Measurements from ENCODE around the gene GCK. TPM values are rescaled to one million over a fixed set of nuclear protein-coding genes. Genes with fewer than 3 reads are reported as not detected.

GCK gene
- total RNA-seq, 1 experiment from 2014 or later = not detected

DNA sequence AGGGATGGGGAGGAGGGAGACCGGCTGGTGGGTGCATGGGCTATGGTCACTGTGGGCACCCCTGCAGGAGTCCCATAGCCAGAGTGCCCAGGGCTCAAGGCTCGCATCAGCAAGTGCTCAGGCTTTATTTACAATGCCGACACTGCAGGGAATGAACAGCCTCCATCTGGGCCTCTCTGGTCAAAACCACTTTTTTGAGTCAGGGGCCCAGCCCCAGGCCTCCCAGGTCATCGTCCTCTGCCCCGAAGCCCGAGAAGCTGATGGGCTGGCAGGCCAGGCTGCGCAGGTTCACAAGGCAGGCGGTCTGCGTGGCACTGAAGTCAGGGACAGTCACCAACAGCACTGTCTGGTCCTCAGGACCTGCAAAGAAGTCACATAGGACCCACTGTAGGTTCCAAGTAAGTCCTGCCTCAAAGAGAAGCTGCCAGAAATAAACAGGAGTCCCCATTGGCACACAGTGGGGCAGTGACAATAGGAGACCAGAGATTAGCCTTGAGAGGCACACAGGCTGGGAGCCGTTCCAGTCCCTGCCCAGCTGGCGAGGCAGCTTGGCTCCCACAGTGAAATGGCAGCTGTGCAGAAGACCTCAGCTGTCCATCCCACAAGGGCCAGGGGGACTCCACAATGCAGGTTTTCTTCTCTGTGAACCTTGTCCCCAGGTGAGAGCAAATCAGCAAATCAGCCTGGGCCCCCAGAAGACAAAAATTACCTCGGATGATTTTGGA, 74.5 kb downstream of the GCK start:
- CTCF ChIA-PET = no interaction called here
- intact Hi-C loops (cut with micrococcal nuclease; ENCODE audit: unreplicated experiment) = no loop called here
- H3K27ac Mint-ChIP-seq (ENCODE audit: unreplicated experiment) = no peak overlapping the region
- no peaks in the 10 kb centered on the region for H3K4me1 Mint-ChIP-seq (ENCODE audit: low read depth, unreplicated experiment)
- TF ChIP-seq, protein P1, sequence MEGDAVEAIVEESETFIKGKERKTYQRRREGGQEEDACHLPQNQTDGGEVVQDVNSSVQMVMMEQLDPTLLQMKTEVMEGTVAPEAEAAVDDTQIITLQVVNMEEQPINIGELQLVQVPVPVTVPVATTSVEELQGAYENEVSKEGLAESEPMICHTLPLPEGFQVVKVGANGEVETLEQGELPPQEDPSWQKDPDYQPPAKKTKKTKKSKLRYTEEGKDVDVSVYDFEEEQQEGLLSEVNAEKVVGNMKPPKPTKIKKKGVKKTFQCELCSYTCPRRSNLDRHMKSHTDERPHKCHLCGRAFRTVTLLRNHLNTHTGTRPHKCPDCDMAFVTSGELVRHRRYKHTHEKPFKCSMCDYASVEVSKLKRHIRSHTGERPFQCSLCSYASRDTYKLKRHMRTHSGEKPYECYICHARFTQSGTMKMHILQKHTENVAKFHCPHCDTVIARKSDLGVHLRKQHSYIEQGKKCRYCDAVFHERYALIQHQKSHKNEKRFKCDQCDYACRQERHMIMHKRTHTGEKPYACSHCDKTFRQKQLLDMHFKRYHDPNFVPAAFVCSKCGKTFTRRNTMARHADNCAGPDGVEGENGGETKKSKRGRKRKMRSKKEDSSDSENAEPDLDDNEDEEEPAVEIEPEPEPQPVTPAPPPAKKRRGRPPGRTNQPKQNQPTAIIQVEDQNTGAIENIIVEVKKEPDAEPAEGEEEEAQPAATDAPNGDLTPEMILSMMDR (IDR thresholded peaks at IDR 0.05; ENCODE audit: unreplicated experiment) = no peak
- DNase-seq = no peak
- no TSS peak for BruUV-seq (replicated peaks)
- no peak overlapping the region for H3K4me3 Mint-ChIP-seq (ENCODE audit: low read depth, unreplicated experiment)
- no peaks in the 10 kb centered on the region for H3K9me3 Mint-ChIP-seq (ENCODE audit: low read depth, unreplicated experiment)
- peaks cover 29% of the 10 kb centered on the region for H3K27me3 Mint-ChIP-seq (ENCODE audit: unreplicated experiment)
- H3K36me3 Mint-ChIP-seq (ENCODE audit: insufficient read depth, unreplicated experiment) = peaks cover 50% of the 10 kb centered on the region

DNA sequence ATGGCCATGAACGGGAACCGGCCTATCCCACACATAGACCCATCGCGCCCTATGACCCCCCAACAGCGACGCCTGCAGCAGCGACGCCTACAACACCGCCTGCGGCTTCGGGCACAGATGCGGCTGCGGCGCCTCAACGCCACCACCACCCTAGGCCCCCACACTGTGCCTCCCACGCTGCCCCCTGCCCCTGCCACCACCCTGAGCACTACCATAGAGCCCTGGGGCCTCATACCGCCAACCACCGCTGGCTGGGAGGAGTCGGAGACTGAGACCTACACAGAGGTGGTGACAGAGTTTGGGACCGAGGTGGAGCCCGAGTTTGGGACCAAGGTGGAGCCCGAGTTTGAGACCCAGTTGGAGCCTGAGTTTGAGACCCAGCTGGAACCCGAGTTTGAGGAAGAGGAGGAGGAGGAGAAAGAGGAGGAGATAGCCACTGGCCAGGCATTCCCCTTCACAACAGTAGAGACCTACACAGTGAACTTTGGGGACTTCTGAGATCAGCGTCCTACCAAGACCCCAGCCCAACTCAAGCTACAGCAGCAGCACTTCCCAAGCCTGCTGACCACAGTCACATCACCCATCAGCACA, 75.4 kb downstream of the GCK start:
- Mint-ChIP-seq H3K27ac (ENCODE audit: unreplicated experiment) (no peak overlapping the region), H3K27me3 (ENCODE audit: unreplicated experiment) (peaks cover 35% of the 10 kb centered on the region), H3K9me3 (ENCODE audit: low read depth, unreplicated experiment) (no peaks in the 10 kb centered on the region), H3K36me3 (ENCODE audit: insufficient read depth, unreplicated experiment) (peaks cover 50% of the 10 kb centered on the region), H3K4me1 (ENCODE audit: low read depth, unreplicated experiment) (no peaks in the 10 kb centered on the region), H3K4me3 (ENCODE audit: low read depth, unreplicated experiment) (no peak overlapping the region)
- TF ChIP-seq, protein P1 (IDR thresholded peaks at IDR 0.05; ENCODE audit: unreplicated experiment) = no peak
- CTCF ChIA-PET = no interaction called here
- intact Hi-C loops (cut with micrococcal nuclease; ENCODE audit: unreplicated experiment) = no loop called here
- no TSS peak for BruUV-seq (replicated peaks)
- DNase-seq = no peak

DNA sequence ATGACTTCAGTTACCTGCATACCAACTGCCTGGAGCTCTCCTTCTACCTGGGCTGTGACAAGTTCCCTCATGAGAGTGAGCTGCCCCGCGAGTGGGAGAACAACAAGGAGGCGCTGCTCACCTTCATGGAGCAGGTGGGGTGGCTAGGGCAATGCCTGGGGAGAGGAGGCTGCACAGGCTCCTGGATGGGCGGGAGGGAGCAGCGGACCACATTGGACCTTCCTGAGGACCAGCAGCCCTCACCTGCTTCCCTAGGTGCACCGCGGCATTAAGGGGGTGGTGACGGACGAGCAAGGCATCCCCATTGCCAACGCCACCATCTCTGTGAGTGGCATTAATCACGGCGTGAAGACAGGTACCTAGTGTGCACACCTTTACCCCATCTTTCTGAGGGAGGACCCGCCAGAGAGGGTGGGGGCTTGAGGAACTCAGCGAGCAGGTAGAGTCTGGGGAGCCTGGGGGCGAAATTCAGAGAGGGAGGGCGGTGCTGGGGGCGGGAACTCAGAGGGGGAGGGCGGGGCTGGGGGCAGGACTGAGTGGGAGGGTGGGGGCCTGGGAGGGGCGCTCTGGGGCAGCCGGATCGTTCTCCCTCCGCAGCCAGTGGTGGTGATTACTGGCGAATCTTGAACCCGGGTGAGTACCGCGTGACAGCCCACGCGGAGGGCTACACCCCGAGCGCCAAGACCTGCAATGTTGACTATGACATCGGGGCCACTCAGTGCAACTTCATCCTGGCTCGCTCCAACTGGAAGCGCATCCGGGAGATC, 76.1 kb downstream of the GCK start:
- Mint-ChIP-seq H3K4me3 (ENCODE audit: low read depth, unreplicated experiment) (peak overlapping the region; percentile 65), H3K27ac (ENCODE audit: unreplicated experiment) (peak overlapping the region; percentile 27), H3K27me3 (ENCODE audit: unreplicated experiment) (peaks cover 42% of the 10 kb centered on the region), H3K9me3 (ENCODE audit: low read depth, unreplicated experiment) (no peaks in the 10 kb centered on the region), H3K36me3 (ENCODE audit: insufficient read depth, unreplicated experiment) (peaks cover 50% of the 10 kb centered on the region), H3K4me1 (ENCODE audit: low read depth, unreplicated experiment) (no peaks in the 10 kb centered on the region)
- intact Hi-C loops (cut with micrococcal nuclease; ENCODE audit: unreplicated experiment) = no loop called here
- no peak for DNase-seq
- TF ChIP-seq, protein P1 (IDR thresholded peaks at IDR 0.05; ENCODE audit: unreplicated experiment) = no peak
- CTCF ChIA-PET = interaction anchor here (1.5 kb wide), 1 partner anchor 41 kb away, joined by 4 read pairs; no protein-coding TSS in a partner anchor
- no TSS peak for BruUV-seq (replicated peaks)

DNA sequence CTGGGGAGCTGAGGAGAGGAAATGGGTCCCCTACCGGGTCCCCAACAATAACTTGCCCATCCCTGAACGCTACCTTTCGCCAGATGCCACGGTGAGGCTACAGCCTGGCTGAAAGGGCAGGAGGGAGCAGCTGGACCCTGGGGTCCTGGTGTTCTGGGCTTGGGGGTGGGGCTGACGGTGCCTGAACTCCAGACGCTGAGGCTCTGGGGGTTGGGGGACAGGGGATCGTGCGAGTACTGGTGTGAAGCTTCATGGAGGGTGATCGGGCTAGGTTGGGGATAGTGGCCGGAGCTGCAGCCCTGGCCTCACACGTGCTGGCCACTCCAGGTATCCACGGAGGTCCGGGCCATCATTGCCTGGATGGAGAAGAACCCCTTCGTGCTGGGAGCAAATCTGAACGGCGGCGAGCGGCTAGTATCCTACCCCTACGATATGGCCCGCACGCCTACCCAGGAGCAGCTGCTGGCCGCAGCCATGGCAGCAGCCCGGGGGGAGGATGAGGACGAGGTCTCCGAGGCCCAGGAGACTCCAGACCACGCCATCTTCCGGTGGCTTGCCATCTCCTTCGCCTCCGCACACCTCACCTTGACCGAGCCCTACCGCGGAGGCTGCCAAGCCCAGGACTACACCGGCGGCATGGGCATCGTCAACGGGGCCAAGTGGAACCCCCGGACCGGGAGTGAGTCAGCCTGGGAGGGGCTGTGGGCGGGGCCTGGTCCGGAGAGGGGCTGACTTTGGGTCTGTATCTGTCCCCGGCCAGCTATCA, 76.8 kb downstream of the GCK start:
- H3K27me3 Mint-ChIP-seq (ENCODE audit: unreplicated experiment) = peaks cover 50% of the 10 kb centered on the region
- CTCF ChIA-PET = interaction anchor here (0.6 to 1.5 kb wide), 3 partner anchors 40 to 59 kb away, joined by 3 to 4 read pairs (median 3); no protein-coding TSS in a partner anchor
- no peaks in the 10 kb centered on the region for H3K9me3 Mint-ChIP-seq (ENCODE audit: low read depth, unreplicated experiment)
- no peaks in the 10 kb centered on the region for H3K4me1 Mint-ChIP-seq (ENCODE audit: low read depth, unreplicated experiment)
- TF ChIP-seq, protein P1 (IDR thresholded peaks at IDR 0.05; ENCODE audit: unreplicated experiment) = no peak
- peak overlapping the region; percentile 27 for H3K27ac Mint-ChIP-seq (ENCODE audit: unreplicated experiment)
- peak overlapping the region; percentile 65 for H3K4me3 Mint-ChIP-seq (ENCODE audit: low read depth, unreplicated experiment)
- DNase-seq = peak; percentile 67
- intact Hi-C loops (cut with micrococcal nuclease; ENCODE audit: unreplicated experiment) = no loop called here
- peaks cover 48% of the 10 kb centered on the region for H3K36me3 Mint-ChIP-seq (ENCODE audit: insufficient read depth, unreplicated experiment)
- no TSS peak for BruUV-seq (replicated peaks)

Measured in Calu3 (cell line).